ENCODE results near the gene TMEM231.
"Not testable (repeated sequence)": the region's sequence is repeated elsewhere in the genome, so short reads cannot be mapped to it uniquely, and the experiment has no call there.

TMEM231 gene, protein sequence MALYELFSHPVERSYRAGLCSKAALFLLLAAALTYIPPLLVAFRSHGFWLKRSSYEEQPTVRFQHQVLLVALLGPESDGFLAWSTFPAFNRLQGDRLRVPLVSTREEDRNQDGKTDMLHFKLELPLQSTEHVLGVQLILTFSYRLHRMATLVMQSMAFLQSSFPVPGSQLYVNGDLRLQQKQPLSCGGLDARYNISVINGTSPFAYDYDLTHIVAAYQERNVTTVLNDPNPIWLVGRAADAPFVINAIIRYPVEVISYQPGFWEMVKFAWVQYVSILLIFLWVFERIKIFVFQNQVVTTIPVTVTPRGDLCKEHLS

GRCh38 chr16:75555707-75556430 lies at the start of gene TMEM231:
Gene TMEM231 (minus strand): TSS chr16:75556252. CDS start chr16:75556209, 43 bp downstream.
- no peak for TF ChIP-seq ZNF274 (IDR thresholded peaks at IDR 0.05; ENCODE audit: low read depth, low read length)
- H3K4me3 ChIP-seq (ENCODE audit: low read length), result peak within 1 kb of the TSS; percentile 69

DNA sequence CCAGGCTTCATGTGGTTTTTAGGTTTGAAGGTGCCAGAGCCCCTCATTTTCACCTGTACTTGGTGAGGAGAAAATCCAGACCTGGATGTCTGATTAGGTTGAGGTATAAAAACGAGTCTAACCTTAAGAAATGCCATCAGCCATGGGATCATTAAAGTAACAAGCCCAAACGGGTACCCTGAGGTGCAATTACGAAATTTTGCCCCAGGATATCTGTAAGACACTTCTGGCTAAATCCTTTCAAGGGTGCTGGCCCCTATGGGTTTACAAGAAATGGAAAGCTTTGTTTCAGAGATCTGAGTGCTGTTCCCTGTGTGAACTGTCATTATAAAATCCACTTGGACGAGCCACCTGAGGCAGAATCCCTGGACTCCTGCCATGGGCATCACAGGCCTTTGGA lies 47.2 kb upstream of the TMEM231 start:
- no peak overlapping the region for H3K4me3 ChIP-seq (ENCODE audit: low read length)
- no peak for TF ChIP-seq ZNF274 (IDR thresholded peaks at IDR 0.05; ENCODE audit: low read depth, low read length)

GRCh38 chr16:75599452-75600277 lies 43.6 kb upstream of the TMEM231 start:
- TF ChIP-seq ZNF274 (IDR thresholded peaks at IDR 0.05; ENCODE audit: low read depth, low read length), result no peak
- no peak overlapping the region for H3K4me3 ChIP-seq (ENCODE audit: low read length)

GRCh38 chr16:75593825-75594820 lies 38.1 kb upstream of the TMEM231 start:
- H3K4me3 ChIP-seq (ENCODE audit: low read length), result no peak overlapping the region
- no peak for TF ChIP-seq ZNF274 (IDR thresholded peaks at IDR 0.05; ENCODE audit: low read depth, low read length)

- no peak for TF ChIP-seq ZNF274 (IDR thresholded peaks at IDR 0.05; ENCODE audit: low read depth, low read length)
- no peak overlapping the region for H3K4me3 ChIP-seq (ENCODE audit: low read length)
Measured at GRCh38 chr16:75593308-75593707, 37.3 kb upstream of the TMEM231 start.

DNA sequence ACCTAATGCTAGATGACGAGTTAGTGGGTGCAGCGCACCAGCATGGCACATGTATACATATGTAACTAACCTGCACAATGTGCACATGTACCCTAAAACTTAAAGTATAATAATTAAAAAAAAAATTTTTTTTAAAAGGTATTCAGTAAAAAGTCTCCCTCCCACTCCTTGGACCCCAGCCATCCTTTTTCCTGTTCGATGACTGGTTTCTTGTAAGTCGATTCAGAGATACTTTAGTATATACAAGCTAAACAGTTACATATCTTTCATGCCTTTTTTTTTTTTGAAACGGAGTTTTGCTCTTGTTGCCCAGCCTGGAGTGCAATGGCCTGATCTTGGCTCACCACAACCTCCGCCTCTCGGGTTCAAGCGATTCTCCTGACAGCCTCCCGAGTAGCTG lies 35.9 kb upstream of the TMEM231 start:
- not testable (repeated sequence) for H3K4me3 ChIP-seq (ENCODE audit: low read length)

DNA sequence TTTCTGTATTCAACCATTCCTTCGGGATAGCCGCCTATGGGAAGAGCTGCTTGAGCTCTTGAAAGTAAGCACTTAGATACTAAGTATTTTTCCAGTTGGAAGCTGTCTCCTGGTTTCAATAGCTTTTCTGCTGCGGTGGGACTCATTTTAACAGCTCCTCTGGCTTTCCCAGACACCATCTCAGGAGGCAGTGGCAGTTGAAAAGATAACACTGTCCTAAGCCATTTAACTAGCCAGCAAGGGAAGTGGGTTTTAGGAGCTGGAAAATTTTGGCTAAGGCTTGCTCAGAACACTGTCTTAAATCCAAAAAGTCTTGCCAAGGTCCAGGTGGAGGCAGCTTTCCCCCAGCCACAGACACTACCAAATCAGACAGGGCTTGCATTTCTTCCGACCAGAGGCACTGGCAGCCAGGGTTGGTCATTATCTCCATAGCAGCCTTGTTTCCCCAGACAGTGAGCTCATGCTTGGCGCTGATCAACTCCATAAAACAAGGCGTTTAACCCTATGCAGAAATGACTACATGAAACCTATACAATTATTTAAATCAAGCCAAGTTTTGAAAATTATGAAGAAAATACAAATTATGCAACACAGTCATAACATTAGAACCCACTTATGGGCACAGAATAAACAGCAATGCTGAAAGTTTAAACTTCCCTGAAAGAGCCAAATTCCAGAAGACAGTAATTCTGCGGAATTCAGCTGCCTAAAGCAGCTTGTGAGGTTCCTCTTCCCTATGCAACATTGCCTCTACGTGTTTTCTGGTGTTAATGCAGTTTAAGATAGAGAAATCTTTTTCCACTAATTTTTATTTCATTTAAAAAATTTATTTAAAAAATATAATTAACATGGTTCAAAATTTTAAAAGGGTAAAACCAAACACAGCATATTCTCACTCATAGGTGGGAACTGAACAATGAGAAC lies 35.1 kb upstream of the TMEM231 start:
- H3K4me3 ChIP-seq (ENCODE audit: low read length), result no peak overlapping the region
- no peak for TF ChIP-seq ZNF274 (IDR thresholded peaks at IDR 0.05; ENCODE audit: low read depth, low read length)

DNA sequence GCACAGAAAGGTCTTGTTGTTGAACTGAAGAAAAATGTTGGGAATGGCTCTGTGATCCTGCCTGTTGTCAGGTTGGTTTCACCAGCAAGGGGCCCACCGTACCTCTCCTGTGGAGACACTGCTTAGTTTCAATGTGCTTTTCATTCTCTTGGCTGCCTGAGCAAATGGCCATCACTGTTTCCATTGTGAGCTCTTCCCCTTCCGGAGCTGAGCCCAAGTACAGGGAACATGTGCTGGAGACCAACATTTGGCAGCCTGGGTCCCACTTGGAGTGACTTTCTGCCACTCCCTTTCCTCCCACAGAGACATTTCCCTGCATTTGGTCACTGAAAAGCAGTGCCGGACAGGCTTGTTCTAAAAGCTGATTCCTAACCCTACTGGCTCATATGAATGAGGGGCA lies 33.3 kb upstream of the TMEM231 start:
- TF ChIP-seq ZNF274 (IDR thresholded peaks at IDR 0.05; ENCODE audit: low read depth, low read length), result no peak
- H3K4me3 ChIP-seq (ENCODE audit: low read length), result no peak overlapping the region

- TF ChIP-seq ZNF274 (IDR thresholded peaks at IDR 0.05; ENCODE audit: low read depth, low read length), result no peak
- H3K4me3 ChIP-seq (ENCODE audit: low read length), result no peak overlapping the region
Measured at GRCh38 chr16:75588716-75589115, 32.7 kb upstream of the TMEM231 start.

- no peak for TF ChIP-seq ZNF274 (IDR thresholded peaks at IDR 0.05; ENCODE audit: low read depth, low read length)
- H3K4me3 ChIP-seq (ENCODE audit: low read length), result no peak overlapping the region
Measured at GRCh38 chr16:75584108-75584507, 28.1 kb upstream of the TMEM231 start.

DNA sequence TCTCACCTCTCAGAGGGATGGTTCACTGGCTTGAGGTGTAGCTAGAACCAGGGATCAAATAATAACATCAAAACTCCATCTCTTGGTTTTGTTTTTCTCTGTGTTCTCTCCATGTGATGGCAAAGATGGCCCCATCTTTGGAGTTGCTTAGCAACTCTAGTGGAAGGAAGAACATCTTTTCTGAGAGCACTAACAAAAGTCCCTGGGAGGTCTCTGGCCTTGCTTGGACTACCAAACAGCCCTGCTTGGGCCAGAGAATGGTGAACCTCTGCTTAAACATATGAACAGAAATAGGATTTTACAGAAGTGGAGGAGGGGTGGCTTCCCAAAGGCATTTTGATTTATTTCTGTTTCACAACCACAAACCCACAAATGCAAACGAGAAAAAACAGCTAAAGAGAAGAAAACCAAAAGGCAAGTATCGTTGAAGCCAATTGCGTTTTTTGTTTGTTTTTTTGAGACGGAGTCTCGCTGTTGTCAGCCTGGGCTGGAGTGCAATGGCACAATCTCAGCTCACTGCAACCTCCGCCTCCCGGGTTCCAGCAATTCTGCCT lies 23.3 kb upstream of the TMEM231 start:
- no peak for TF ChIP-seq ZNF274 (IDR thresholded peaks at IDR 0.05; ENCODE audit: low read depth, low read length)
- H3K4me3 ChIP-seq (ENCODE audit: low read length), result no peak overlapping the region

- TF ChIP-seq ZNF274 (IDR thresholded peaks at IDR 0.05; ENCODE audit: low read depth, low read length), result no peak
- H3K4me3 ChIP-seq (ENCODE audit: low read length), result no peak overlapping the region
Measured at GRCh38 chr16:75578725-75579124, 22.7 kb upstream of the TMEM231 start.

All from GM08714 (cell line).